Measurements from ENCODE around the gene KCNMB4. TPM values are rescaled to one million over a fixed set of nuclear protein-coding genes. Genes with fewer than 3 reads are reported as not detected.

KCNMB4 gene
- total and polyA plus RNA-seq, 2 donors (not counting 1 experiment from before 2014, with no cell fraction given) = 0.66 to 0.67 TPM

- Histone ChIP-seq H3K9ac (ENCODE audit: low read length) (no peak overlapping the region), H3K9me3 (ENCODE audit: control extremely low read depth in 1 of 3, control insufficient read depth in 2 of 3, insufficient read depth in 1 of 3, low read length in 2 of 3) (no peaks in the 10 kb centered on the region), H3K36me3 (replicated peaks in 1 of 2; ENCODE audit: control extremely low read depth in 1 of 2, control insufficient read depth in 1 of 2, extremely low read depth in 1 of 2, insufficient read depth in 2 of 2, low read length in 1 of 2) (no peaks in the 10 kb centered on the region), H2AFZ (ENCODE audit: insufficient read depth, low read depth, low read length, poor library complexity, severe bottlenecking) (no peak overlapping the region), H3K4me1 (ENCODE audit: control insufficient read depth in 2 of 2, insufficient read depth in 2 of 2, low read length in 2 of 2) (peaks cover 8 to 23% of the 10 kb centered on the region in 2 donors), H3K4me3 (ENCODE audit: control extremely low read depth in 1 of 5, extremely low read depth in 1 of 5, insufficient read depth in 1 of 5, low read depth in 2 of 5, low read length in 4 of 5) (no peak overlapping the region), H4K20me1 (ENCODE audit: control insufficient read depth, insufficient read depth, low read length, poor library complexity, severe bottlenecking) (no peaks in the 10 kb centered on the region), H3K27ac (ENCODE audit: low read length in 2 of 2) (no peak overlapping the region), H3K27me3 (replicated peaks in 1 of 4; ENCODE audit: control extremely low read depth in 1 of 4, control insufficient read depth in 3 of 4, insufficient read depth in 4 of 4, low read length in 3 of 4) (no peaks in the 10 kb centered on the region), H3K4me2 (replicated peaks; ENCODE audit: low read depth, low read length, poor library complexity, severe bottlenecking) (no peak overlapping the region), H3K79me2 (ENCODE audit: control insufficient read depth, insufficient read depth, low read length) (no peaks in the 10 kb centered on the region)
- no peak overlapping the region for H3K4me3 Mint-ChIP-seq
- no peak for DNase-seq
- intact Hi-C loops (cut with micrococcal nuclease) = no loop called here
- H3K9me3 Mint-ChIP-seq (ENCODE audit: insufficient read depth) = no peaks in the 10 kb centered on the region
- TF ChIP-seq CTCF (IDR thresholded peaks at IDR 0.05) = no peak
- no peak for TF ChIP-seq EZH2 (IDR thresholded peaks at IDR 0.05; ENCODE audit: borderline replicate concordance, insufficient read depth, low read depth, low read length, poor library complexity, severe bottlenecking)
- POLR2A ChIA-PET = no interaction called here
- no peak for ATAC-seq (ENCODE audit: low read depth)
- H3K27ac Mint-ChIP-seq = no peak overlapping the region
- CTCF ChIA-PET = no interaction called here
- 50% methylated on average over 1 of the region's 1 CpG for WGBS (ENCODE audit: insufficient coverage)
- H3K27me3 Mint-ChIP-seq = peaks cover 11% of the 10 kb centered on the region
- H3K4me1 Mint-ChIP-seq = peaks cover 35% of the 10 kb centered on the region
These were observed 116.7 kb downstream of the KCNMB4 start for GRCh38 chr12:70482764-70483163.

Small RNA genes lying within 50 kb of the gene (small RNA-seq; reads per million reads assigned to genes)
- gene RNU4-65P (ENCODE audit: insufficient read length, low read depth, low replicate concordance) = not detected

Other genes with a start within 250 kb of the KCNMB4 start
- 115 and 120 TPM in 2 replicates for gene CNOT2, start 122.9 kb upstream of the KCNMB4 start, total RNA-seq
- gene CNOT2, start 122.9 kb upstream of the KCNMB4 start, polyA plus RNA-seq = 65.0 and 78.0 TPM in 2 replicates

Measured in B cell (primary cell).